ENCODE measurements around the gene DTD1. TPM values are rescaled to one million over a fixed set of nuclear protein-coding genes. Genes with fewer than 3 reads are reported as not detected.

The DTD1 gene
- total and polyA plus RNA-seq, 2 of the 13 experiments (the other 11 are each of a cell fraction or from before 2014, with no cell fraction given), result 41.2 to 79.3 TPM

GRCh38 chr20:18728870-18729224 is 141.0 kb downstream of the DTD1 start:
- Histone ChIP-seq H3K4me3 (replicated peaks in 1 of 3; ENCODE audit: insufficient read depth in 1 of 3, low read depth in 2 of 3, low read length in 3 of 3) (no peak overlapping the region), H3K27me3 (ENCODE audit: control insufficient read depth in 1 of 2, insufficient read depth in 2 of 2, low read length in 2 of 2) (no peaks in the 10 kb centered on the region), H2AFZ (ENCODE audit: low read length) (no peak overlapping the region), H3K4me2 (ENCODE audit: low read depth, low read length) (no peak overlapping the region), H3K27ac (ENCODE audit: extremely low read length, insufficient read depth, low read length) (no peak overlapping the region), H3K36me3 (replicated peaks in 1 of 2; ENCODE audit: control insufficient read depth in 1 of 2, insufficient read depth in 2 of 2, low read length in 2 of 2) (no peaks in the 10 kb centered on the region), H3K4me1 (ENCODE audit: insufficient read depth, low read length) (peaks cover 22% of the 10 kb centered on the region), H3K79me2 (ENCODE audit: insufficient read depth, low read length) (no peaks in the 10 kb centered on the region), H4K20me1 (ENCODE audit: insufficient read depth, low read length) (no peaks in the 10 kb centered on the region), H3K9ac (ENCODE audit: insufficient read depth, low read depth, low read length) (no peak overlapping the region), H3K9me3 (ENCODE audit: low read length) (no peaks in the 10 kb centered on the region)
- no TSS peak for BruUV-seq (replicated peaks)
- FAIRE-seq, result no peak
- 56% methylated on average over 5 of the region's 5 CpGs for WGBS (ENCODE audit: low lambda C conversion rate)
- intact Hi-C loops (cut with micrococcal nuclease; ENCODE audit: unreplicated experiment) (no loop called here), in situ Hi-C loops (cut with HindIII; ENCODE audit: extremely low pct_ligation_motif_present, low pct_unique_long_range_greater_than_20kb) (no loop called here)
- no peak for ATAC-seq
- TF ChIP-seq ZMYM3 (CRISPR knock-in tag; IDR thresholded peaks at IDR 0.05) (0 out of 2 replicates have a peak, but pooled peaks have one; percentile 29), ZSCAN25 (CRISPR knock-in tag; IDR thresholded peaks at IDR 0.05) (0 out of 2 replicates have a peak, but pooled peaks have one; percentile 1), ZNF121 (CRISPR knock-in tag; IDR thresholded peaks at IDR 0.05) (peak; percentile 93), BHLHE40 (IDR thresholded peaks at IDR 0.05; ENCODE audit: low read length) (no peak), NFE2 (CRISPR knock-in tag; IDR thresholded peaks at IDR 0.05) (no peak)
- CTCF ChIA-PET (ENCODE audit: low intra/inter-chr PET ratio, low total read pairs), result no interaction called here
- DNase-seq (ENCODE audit: low spot score), result no peak
- POLR2A ChIA-PET, result no interaction called here

DNA sequence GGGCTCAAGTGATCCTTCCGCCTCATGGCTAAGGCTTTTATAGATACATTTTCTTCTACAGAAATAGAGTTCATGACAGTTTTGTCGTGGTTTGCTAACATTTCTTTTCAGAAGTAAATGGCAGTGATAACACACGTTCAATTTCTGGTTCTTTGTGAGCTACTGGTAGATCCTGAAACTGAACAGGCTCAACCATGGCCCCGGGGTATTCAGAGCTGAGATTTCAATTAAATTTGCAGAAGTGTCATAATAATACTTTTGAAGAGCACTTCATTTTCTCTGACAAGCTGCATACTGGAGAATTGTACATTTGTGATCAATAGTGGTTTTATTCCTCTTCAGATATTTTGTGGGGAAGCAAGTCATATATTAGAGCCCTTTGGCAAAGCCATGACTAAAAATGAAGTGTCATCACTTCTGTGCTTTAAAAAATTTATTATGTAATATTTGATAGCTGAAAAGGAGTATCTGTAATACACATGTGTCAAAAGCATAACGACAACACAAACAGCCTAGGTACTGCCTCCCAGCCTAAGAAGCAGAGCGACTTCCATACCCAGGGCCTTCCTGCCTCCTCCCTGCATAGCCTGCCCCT is 141.5 kb downstream of the DTD1 start:
- in situ Hi-C loops (cut with HindIII; ENCODE audit: extremely low pct_ligation_motif_present, low pct_unique_long_range_greater_than_20kb) (no loop called here), intact Hi-C loops (cut with micrococcal nuclease; ENCODE audit: unreplicated experiment) (no loop called here)
- Histone ChIP-seq H3K4me2 (ENCODE audit: low read depth, low read length) (no peak overlapping the region), H3K9ac (ENCODE audit: insufficient read depth, low read depth, low read length) (no peak overlapping the region), H3K27ac (ENCODE audit: extremely low read length, insufficient read depth, low read length) (no peak overlapping the region), H3K4me1 (ENCODE audit: insufficient read depth, low read length) (peaks cover 22% of the 10 kb centered on the region), H2AFZ (ENCODE audit: low read length) (no peak overlapping the region), H3K36me3 (replicated peaks in 1 of 2; ENCODE audit: control insufficient read depth in 1 of 2, insufficient read depth in 2 of 2, low read length in 2 of 2) (no peaks in the 10 kb centered on the region), H3K79me2 (ENCODE audit: insufficient read depth, low read length) (no peaks in the 10 kb centered on the region), H3K9me3 (ENCODE audit: low read length) (no peaks in the 10 kb centered on the region), H3K27me3 (ENCODE audit: control insufficient read depth in 1 of 2, insufficient read depth in 2 of 2, low read length in 2 of 2) (no peaks in the 10 kb centered on the region), H3K4me3 (replicated peaks in 1 of 3; ENCODE audit: insufficient read depth in 1 of 3, low read depth in 2 of 3, low read length in 3 of 3) (no peak overlapping the region), H4K20me1 (ENCODE audit: insufficient read depth, low read length) (no peaks in the 10 kb centered on the region)
- no peak for DNase-seq (ENCODE audit: low spot score)
- 90% methylated on average over 6 of the region's 6 CpGs for WGBS (ENCODE audit: low lambda C conversion rate)
- FAIRE-seq, result no peak
- no TSS peak for BruUV-seq (replicated peaks)
- CTCF ChIA-PET (ENCODE audit: low intra/inter-chr PET ratio, low total read pairs), result no interaction called here
- ATAC-seq, result no peak
- TF ChIP-seq CREB1 (IDR thresholded peaks at IDR 0.05) (0 out of 2 replicates have a peak, but pooled peaks have one; percentile 14), CREB1 (CRISPR knock-in tag; IDR thresholded peaks at IDR 0.05) (no peak), ZNF788 (CRISPR knock-in tag; IDR thresholded peaks at IDR 0.05; ENCODE audit: borderline replicate concordance) (no peak), MAFF (IDR thresholded peaks at IDR 0.05; ENCODE audit: low read depth, low read length) (peak; percentile 53; the same call in 1 of the 2 replicates), NFE2 (CRISPR knock-in tag; IDR thresholded peaks at IDR 0.05) (no peak), MAFK (conservative IDR thresholded peaks at IDR 0.05 in 1 of 2, IDR thresholded peaks at IDR 0.05 in 1 of 2; ENCODE audit: low read length in 2 of 2) (peak in 1 of 2 experiments; percentile 74; a peak in 3 of 4 replicates)
- POLR2A ChIA-PET, result no interaction called here
